GM19463 (cell line): ENCODE data around the gene CARNS1.
A peak's percentile ranks its signal among the peaks of the same experiment; 100 is the strongest.

Experiments used
- ATAC-seq: cut with Tn5 transposase; IDR thresholded peaks from one replicate; pipeline ENCODE4 v1.9.1; 2021; ENCODE audit warnings: mild to moderate bottlenecking, moderate library complexity; ENCODE audit not compliant: unreplicated experiment

Gene CARNS1

GRCh38 chr11:67376063-67376820 lies 39.2 kb upstream of the CARNS1 start:
- ATAC-seq = no peak

GRCh38 chr11:67376873-67377808 lies 38.3 kb upstream of the CARNS1 start:
- no peak for ATAC-seq

GRCh38 chr11:67378544-67378943 lies 36.9 kb upstream of the CARNS1 start:
- no peak for ATAC-seq

- no peak for ATAC-seq
Measured at GRCh38 chr11:67379061-67380058, 36.1 kb upstream of the CARNS1 start.

- ATAC-seq = no peak
Measured at GRCh38 chr11:67381244-67381972, 34.1 kb upstream of the CARNS1 start.

GRCh38 chr11:67382276-67383136 lies 33.0 kb upstream of the CARNS1 start:
- no peak for ATAC-seq

- no peak for ATAC-seq
Measured at GRCh38 chr11:67384851-67385366, 30.6 kb upstream of the CARNS1 start.

- no peak for ATAC-seq
Measured at GRCh38 chr11:67387069-67387468, 28.4 kb upstream of the CARNS1 start.

- no peak for ATAC-seq
Measured at GRCh38 chr11:67387518-67387917, 28.0 kb upstream of the CARNS1 start.

- no peak for ATAC-seq
Measured at GRCh38 chr11:67389477-67389876, 26.0 kb upstream of the CARNS1 start.

GRCh38 chr11:67390947-67391303 lies 24.6 kb upstream of the CARNS1 start:
- no peak for ATAC-seq

- ATAC-seq = peak; percentile 78
Measured at GRCh38 chr11:67391304-67392182, 23.9 kb upstream of the CARNS1 start, which contains the start of gene RAD9A. TSS of gene RAD9A (plus strand) at chr11:67391986. CDS start at chr11:67392045, 59 bp downstream.

- ATAC-seq = no peak
Measured at GRCh38 chr11:67392183-67392715, 23.2 kb upstream of the CARNS1 start.

GRCh38 chr11:67393437-67393836 lies 22.0 kb upstream of the CARNS1 start:
- ATAC-seq = no peak

- no peak for ATAC-seq
Measured at GRCh38 chr11:67393990-67394389, 21.5 kb upstream of the CARNS1 start.

- no peak for ATAC-seq
Measured at GRCh38 chr11:67395555-67396258, 19.8 kb upstream of the CARNS1 start.

GRCh38 chr11:67396259-67396581 lies 19.3 kb upstream of the CARNS1 start:
- ATAC-seq = no peak
